PC-3 (cell line): ENCODE data around the gene GHDC. TPM values are rescaled to one million over a fixed set of nuclear protein-coding genes. Genes with fewer than 3 reads are reported as not detected.

Source experiments
- ATAC-seq: fragments of 200-7000 bp; cut with Tn5 transposase; 2 replicates; pipeline ENCODE4 v1.9.1; 2020; ENCODE audit warnings: mild to moderate bottlenecking, moderate library complexity
- BruUV-seq: library from RNA; stranded (reverse); fragments of 400-500 nt; replicated peaks from 2 replicates; lab custom pipeline; 2021; lab: Mats Ljungman, UMichigan
- CTCF ChIA-PET: fragments of 300-600 bp; sonication (Branson Sonifier 250); formaldehyde crosslinking; loops from one replicate; lab custom pipeline; 2022; ENCODE audit warnings: antibody characterized with exemption; lab: Charles Lee
- POLR2A ChIA-PET: fragments of 300-600 bp; sonication (Branson Sonifier 250); formaldehyde crosslinking; loops from one replicate; lab custom pipeline; 2022; ENCODE audit warnings: antibody characterized with exemption; ENCODE audit not compliant: unreplicated experiment; lab: Charles Lee
- DNase-seq: peaks from one replicate; pipeline ENCODE4 v3.0.0-alpha.2; 2015
- H2AFZ ChIP-seq: fragments of 300-600 bp; sonication (generic); 2 replicates; pipeline ENCODE4 v1.6.0; 2016; ENCODE audit warnings: antibody characterized with exemption, low read length
- H3F3A ChIP-seq: fragments of 300-600 bp; sonication (generic); one replicate; pipeline ENCODE4 v1.6.0; 2017; ENCODE audit warnings: antibody characterized with exemption, low read length, control low read depth, mild to moderate bottlenecking; ENCODE audit not compliant: unreplicated experiment
- H3K27ac ChIP-seq: fragments of 300-600 bp; sonication (generic); 2 replicates; pipeline ENCODE4 v1.5.1; 2016; ENCODE audit warnings: mild to moderate bottlenecking, low read length
- H3K27me3 ChIP-seq: fragments of 300-600 bp; sonication (generic); 2 replicates; pipeline ENCODE4 v1.6.1; 2016; ENCODE audit warnings: low read length, mixed read lengths
- H3K36me3 ChIP-seq: fragments of 300-600 bp; sonication (generic); 2 replicates; pipeline ENCODE4 v1.6.1; 2016; ENCODE audit warnings: low read depth, mixed run types, low read length, mixed read lengths
- H3K4me1 ChIP-seq: fragments of 300-600 bp; sonication (generic); 2 replicates; pipeline ENCODE4 v1.5.1; 2016; ENCODE audit warnings: low read length; ENCODE audit not compliant: insufficient read depth
- H3K4me2 ChIP-seq: fragments of 300-600 bp; sonication (generic); 2 replicates; pipeline ENCODE4 v1.6.0; 2016; ENCODE audit warnings: low read length
- H3K4me3 ChIP-seq: fragments of 300-600 bp; sonication (generic); 2 replicates; pipeline ENCODE4 v1.5.1; 2016; ENCODE audit warnings: mild to moderate bottlenecking, low read length, mixed read lengths
- H3K79me2 ChIP-seq: fragments of 300-600 bp; sonication (generic); 2 replicates; pipeline ENCODE4 v1.6.1; 2017; ENCODE audit warnings: low read length, mixed read lengths
- H3K9ac ChIP-seq: fragments of 300-600 bp; sonication (generic); 2 replicates; pipeline ENCODE4 v1.6.0; 2016; ENCODE audit warnings: mild to moderate bottlenecking, low read length
- H3K9me2 ChIP-seq: fragments of 300-600 bp; sonication (generic); replicated peaks from 2 replicates; pipeline ENCODE4 v1.6.1; 2016; ENCODE audit warnings: mixed run types, low read length, mixed read lengths
- H3K9me3 ChIP-seq: fragments of 300-600 bp; sonication (generic); 2 replicates; pipeline ENCODE4 v1.6.1; 2016; ENCODE audit warnings: low read length, mixed read lengths
- H4K20me1 ChIP-seq: fragments of 300-600 bp; sonication (generic); 2 replicates; pipeline ENCODE4 v1.6.1; 2016; ENCODE audit warnings: low read length, mixed read lengths
- EZH2 ChIP-seq: fragments of 300-600 bp; sonication (generic); IDR thresholded peaks from one replicate; pipeline ENCODE4 v1.6.1; 2017; ENCODE audit warnings: antibody characterized with exemption, mild to moderate bottlenecking, low read length; ENCODE audit not compliant: unreplicated experiment
- EZH2phosphoT487 ChIP-seq: fragments of 300-600 bp; sonication (generic); IDR thresholded peaks from 2 replicates; pipeline ENCODE4 v1.6.1; 2018; ENCODE audit warnings: mild to moderate bottlenecking, antibody characterized with exemption, low read length, borderline replicate concordance
- intact Hi-C: fragments of 100-400 bp; cut with micrococcal nuclease; formaldehyde crosslinking; loops from 2 replicates; pipeline ENCODE4 v1.9.0; 2023
- total RNA-seq: library from RNA; depleted of rRNA; stranded (reverse); fragments of >200 nt; gene quantifications from 2 replicates; pipeline ENCODE4 v1.2.3, GENCODE V29; 2014
- TF ChIP-seq, protein P1 (sequence below): fragments of 300-600 bp; sonication (generic); conservative IDR thresholded peaks from 2 replicates; pipeline ENCODE4 v1.5.1; 2017; ENCODE audit warnings: antibody characterized with exemption, low read depth, mild to moderate bottlenecking, low read length

The GHDC gene
- total RNA-seq, 1 experiment from 2014 or later = not detected

- H3F3A ChIP-seq = no peaks in the 10 kb centered on the region
- H4K20me1 ChIP-seq = no peaks in the 10 kb centered on the region
- ChIA-PET POLR2A (no interaction called here), CTCF (no interaction called here)
- no peaks in the 10 kb centered on the region for H3K9me2 ChIP-seq
- no peak overlapping the region for H2AFZ ChIP-seq
- intact Hi-C loops = no loop called here
- no TSS peak for BruUV-seq
- no peak overlapping the region for H3K4me2 ChIP-seq
- DNase-seq (no peak), ATAC-seq (no peak)
- H3K9ac ChIP-seq = no peak overlapping the region
- no peaks in the 10 kb centered on the region for H3K4me1 ChIP-seq
- no peaks in the 10 kb centered on the region for H3K79me2 ChIP-seq
- H3K27ac ChIP-seq = no peak overlapping the region
- TF ChIP-seq, protein P1, sequence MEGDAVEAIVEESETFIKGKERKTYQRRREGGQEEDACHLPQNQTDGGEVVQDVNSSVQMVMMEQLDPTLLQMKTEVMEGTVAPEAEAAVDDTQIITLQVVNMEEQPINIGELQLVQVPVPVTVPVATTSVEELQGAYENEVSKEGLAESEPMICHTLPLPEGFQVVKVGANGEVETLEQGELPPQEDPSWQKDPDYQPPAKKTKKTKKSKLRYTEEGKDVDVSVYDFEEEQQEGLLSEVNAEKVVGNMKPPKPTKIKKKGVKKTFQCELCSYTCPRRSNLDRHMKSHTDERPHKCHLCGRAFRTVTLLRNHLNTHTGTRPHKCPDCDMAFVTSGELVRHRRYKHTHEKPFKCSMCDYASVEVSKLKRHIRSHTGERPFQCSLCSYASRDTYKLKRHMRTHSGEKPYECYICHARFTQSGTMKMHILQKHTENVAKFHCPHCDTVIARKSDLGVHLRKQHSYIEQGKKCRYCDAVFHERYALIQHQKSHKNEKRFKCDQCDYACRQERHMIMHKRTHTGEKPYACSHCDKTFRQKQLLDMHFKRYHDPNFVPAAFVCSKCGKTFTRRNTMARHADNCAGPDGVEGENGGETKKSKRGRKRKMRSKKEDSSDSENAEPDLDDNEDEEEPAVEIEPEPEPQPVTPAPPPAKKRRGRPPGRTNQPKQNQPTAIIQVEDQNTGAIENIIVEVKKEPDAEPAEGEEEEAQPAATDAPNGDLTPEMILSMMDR = no peak
- TF ChIP-seq EZH2phosphoT487 = no peak
- TF ChIP-seq EZH2 = no peak
- H3K9me3 ChIP-seq = no peaks in the 10 kb centered on the region
- no peak overlapping the region for H3K4me3 ChIP-seq
- H3K27me3 ChIP-seq = no peaks in the 10 kb centered on the region
- no peaks in the 10 kb centered on the region for H3K36me3 ChIP-seq
Measured at GRCh38 chr17:42200706-42201457, 6.6 kb upstream of the GHDC start.

GRCh38 chr17:42199416-42200011 lies 5.2 kb upstream of the GHDC start:
- H3K4me1 ChIP-seq = no peaks in the 10 kb centered on the region
- H3K4me3 ChIP-seq = no peak overlapping the region
- no TSS peak for BruUV-seq
- POLR2A ChIA-PET = no interaction called here
- no peaks in the 10 kb centered on the region for H3K9me3 ChIP-seq
- no peaks in the 10 kb centered on the region for H3K27me3 ChIP-seq
- TF ChIP-seq EZH2 (no peak), EZH2phosphoT487 (no peak)
- TF ChIP-seq, protein P1 = no peak
- no peaks in the 10 kb centered on the region for H3K79me2 ChIP-seq
- ATAC-seq = no peak
- H3F3A ChIP-seq = no peaks in the 10 kb centered on the region
- no peaks in the 10 kb centered on the region for H3K36me3 ChIP-seq
- no peaks in the 10 kb centered on the region for H3K9me2 ChIP-seq
- intact Hi-C loops = no loop called here
- H3K4me2 ChIP-seq = no peak overlapping the region
- H2AFZ ChIP-seq = no peak overlapping the region
- CTCF ChIA-PET = no interaction called here
- H3K27ac ChIP-seq = no peak overlapping the region
- no peak for DNase-seq
- no peak overlapping the region for H3K9ac ChIP-seq
- no peaks in the 10 kb centered on the region for H4K20me1 ChIP-seq

GRCh38 chr17:42198897-42199296 lies 4.6 kb upstream of the GHDC start:
- Histone ChIP-seq H3K9me3 (no peaks in the 10 kb centered on the region), H3K36me3 (no peaks in the 10 kb centered on the region), H3K27ac (no peak overlapping the region), H3K9me2 (no peaks in the 10 kb centered on the region), H4K20me1 (no peaks in the 10 kb centered on the region), H3K9ac (no peak overlapping the region), H3K27me3 (no peaks in the 10 kb centered on the region), H3K4me3 (no peak overlapping the region), H3F3A (no peaks in the 10 kb centered on the region), H3K4me1 (no peaks in the 10 kb centered on the region), H2AFZ (no peak overlapping the region), H3K4me2 (no peak overlapping the region), H3K79me2 (no peaks in the 10 kb centered on the region)
- ChIA-PET CTCF (no interaction called here), POLR2A (no interaction called here)
- TF ChIP-seq, protein P1 = no peak
- TF ChIP-seq EZH2 (no peak), EZH2phosphoT487 (no peak)
- intact Hi-C loops = no loop called here
- no peak for DNase-seq
- ATAC-seq = no peak
- no TSS peak for BruUV-seq
